ENCODE data around the gene CPNE5. TPM values are rescaled to one million over a fixed set of nuclear protein-coding genes. Genes with fewer than 3 reads are reported as not detected.

CPNE5 gene
- total RNA-seq, 1 donor from 2014 or later, result 0.72 TPM

DNA sequence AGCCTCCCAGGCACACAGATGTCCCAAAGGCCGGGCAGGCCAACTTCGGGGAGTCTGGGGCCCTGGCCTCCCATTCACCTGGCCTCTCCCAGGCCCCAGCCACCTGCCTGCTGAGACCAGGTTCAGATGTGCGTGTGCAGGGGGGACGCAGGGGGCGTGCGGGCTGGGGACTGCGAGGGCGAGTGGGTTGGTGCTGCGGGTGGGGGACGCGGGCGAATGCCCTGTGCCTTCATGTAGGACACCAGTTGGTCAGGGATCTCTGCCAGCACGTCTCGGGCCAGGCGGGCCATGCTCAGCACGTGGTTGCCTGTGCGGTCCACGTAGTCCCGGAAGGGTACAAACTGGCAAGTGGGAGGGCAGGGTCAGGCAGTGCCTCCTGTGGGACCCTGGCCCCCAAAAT lies 97.1 kb downstream of the CPNE5 start:
- TF ChIP-seq, protein P1, sequence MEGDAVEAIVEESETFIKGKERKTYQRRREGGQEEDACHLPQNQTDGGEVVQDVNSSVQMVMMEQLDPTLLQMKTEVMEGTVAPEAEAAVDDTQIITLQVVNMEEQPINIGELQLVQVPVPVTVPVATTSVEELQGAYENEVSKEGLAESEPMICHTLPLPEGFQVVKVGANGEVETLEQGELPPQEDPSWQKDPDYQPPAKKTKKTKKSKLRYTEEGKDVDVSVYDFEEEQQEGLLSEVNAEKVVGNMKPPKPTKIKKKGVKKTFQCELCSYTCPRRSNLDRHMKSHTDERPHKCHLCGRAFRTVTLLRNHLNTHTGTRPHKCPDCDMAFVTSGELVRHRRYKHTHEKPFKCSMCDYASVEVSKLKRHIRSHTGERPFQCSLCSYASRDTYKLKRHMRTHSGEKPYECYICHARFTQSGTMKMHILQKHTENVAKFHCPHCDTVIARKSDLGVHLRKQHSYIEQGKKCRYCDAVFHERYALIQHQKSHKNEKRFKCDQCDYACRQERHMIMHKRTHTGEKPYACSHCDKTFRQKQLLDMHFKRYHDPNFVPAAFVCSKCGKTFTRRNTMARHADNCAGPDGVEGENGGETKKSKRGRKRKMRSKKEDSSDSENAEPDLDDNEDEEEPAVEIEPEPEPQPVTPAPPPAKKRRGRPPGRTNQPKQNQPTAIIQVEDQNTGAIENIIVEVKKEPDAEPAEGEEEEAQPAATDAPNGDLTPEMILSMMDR (conservative IDR thresholded peaks at IDR 0.05), result no peak
- no peaks in the 10 kb centered on the region for H3K4me1 Mint-ChIP-seq (ENCODE audit: unreplicated experiment)

DNA sequence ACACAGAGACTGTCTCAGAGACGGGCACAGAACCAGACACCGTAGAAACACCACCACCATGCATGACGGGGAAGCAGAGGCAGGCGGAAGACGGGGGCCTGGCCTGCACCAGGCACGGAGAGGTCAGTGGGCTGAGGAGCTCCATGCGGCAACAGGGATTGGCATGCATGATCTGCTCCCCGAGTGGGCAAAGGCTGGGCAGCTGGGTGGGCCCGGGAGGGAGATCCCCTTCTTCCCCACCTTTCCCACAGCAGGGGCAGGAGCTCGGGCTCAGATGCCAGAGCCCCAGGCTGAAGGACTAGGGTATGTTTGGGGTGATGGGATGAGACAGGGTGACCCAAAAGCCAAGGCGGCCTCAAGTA lies 98.4 kb downstream of the CPNE5 start:
- DNase-seq (ENCODE audit: extremely low spot score, unreplicated experiment), result no peak
- no peaks in the 10 kb centered on the region for H3K36me3 Mint-ChIP-seq
- H3K27ac Mint-ChIP-seq, result no peak overlapping the region
- no peaks in the 10 kb centered on the region for H3K9me3 Mint-ChIP-seq
- TF ChIP-seq, protein P1 (conservative IDR thresholded peaks at IDR 0.05), result no peak
- no peaks in the 10 kb centered on the region for H3K27me3 Mint-ChIP-seq
- H3K4me3 Mint-ChIP-seq, result no peak overlapping the region
- no peaks in the 10 kb centered on the region for H3K4me1 Mint-ChIP-seq (ENCODE audit: unreplicated experiment)

More for the DNA sequence above, 97.1 kb downstream of the CPNE5 start:
- no peak overlapping the region for H3K27ac Mint-ChIP-seq
- DNase-seq (ENCODE audit: extremely low spot score, unreplicated experiment), result no peak
- H3K4me3 Mint-ChIP-seq, result no peak overlapping the region
- peaks cover 4% of the 10 kb centered on the region for H3K27me3 Mint-ChIP-seq
- H3K36me3 Mint-ChIP-seq, result no peaks in the 10 kb centered on the region
- no peaks in the 10 kb centered on the region for H3K9me3 Mint-ChIP-seq

DNA sequence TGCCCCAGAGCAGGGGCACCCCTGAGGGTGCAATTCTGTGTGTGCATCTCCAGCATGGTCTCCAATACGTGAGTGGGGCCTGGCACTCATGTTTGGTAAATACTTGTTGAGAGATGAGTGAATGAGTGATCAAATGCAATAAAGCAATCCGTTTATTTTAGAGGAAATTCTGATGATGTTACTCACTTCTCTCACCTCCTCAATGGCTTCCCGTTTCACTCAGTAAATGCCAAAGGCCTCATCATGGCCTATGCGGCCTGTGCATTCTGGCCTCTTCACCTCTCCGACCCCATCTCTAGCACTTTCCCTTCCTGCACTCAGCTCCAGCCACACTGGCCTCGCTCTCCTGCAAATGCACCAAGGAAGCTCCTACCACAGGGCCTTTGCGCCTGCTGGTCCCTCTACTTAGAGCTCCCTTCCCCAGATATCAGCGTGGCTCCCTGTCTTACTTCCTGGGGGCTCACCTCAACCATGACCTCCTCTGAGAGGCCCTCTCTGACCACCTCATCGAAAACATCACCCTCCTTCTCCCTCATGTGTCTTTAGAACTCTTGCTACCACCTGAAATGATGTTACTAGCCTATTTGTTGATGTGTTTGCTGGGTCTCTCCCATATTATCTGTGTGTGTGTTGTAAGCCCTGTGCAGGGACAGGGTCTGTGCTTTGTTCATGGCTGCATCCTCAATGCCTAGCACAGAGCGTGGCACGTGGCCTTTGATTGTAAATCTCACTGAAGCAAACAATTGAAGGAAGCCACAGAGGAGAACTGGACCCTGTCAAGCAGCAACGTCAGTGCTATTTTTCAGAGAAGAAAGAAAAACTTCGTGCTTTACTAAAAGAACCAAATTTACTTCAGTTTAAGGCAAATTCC lies 99.1 kb downstream of the CPNE5 start:
- Mint-ChIP-seq H3K9me3 (no peaks in the 10 kb centered on the region), H3K4me1 (ENCODE audit: unreplicated experiment) (no peaks in the 10 kb centered on the region), H3K27ac (no peak overlapping the region), H3K4me3 (no peak overlapping the region), H3K36me3 (no peaks in the 10 kb centered on the region), H3K27me3 (no peaks in the 10 kb centered on the region)
- TF ChIP-seq, protein P1 (conservative IDR thresholded peaks at IDR 0.05), result no peak
- no peak for DNase-seq (ENCODE audit: extremely low spot score, unreplicated experiment)

DNA sequence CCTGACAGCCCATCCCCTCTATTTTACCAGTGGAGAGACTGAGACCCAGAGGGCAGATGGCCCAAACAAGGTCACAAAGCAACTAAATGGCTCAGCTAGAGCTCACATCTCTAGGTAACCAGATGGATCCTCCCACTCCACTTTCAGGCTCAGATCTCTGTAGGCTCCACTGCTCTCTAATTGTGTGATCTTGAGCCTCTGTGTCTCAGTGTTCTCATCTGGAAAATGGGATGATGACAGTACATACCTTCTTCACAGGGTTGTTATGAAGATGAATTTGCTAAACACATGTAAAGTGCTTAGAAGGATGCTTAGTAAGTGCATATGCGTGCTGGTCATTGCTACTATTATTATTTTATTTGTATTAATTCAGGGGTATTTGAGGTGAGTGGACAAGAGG lies 101.1 kb downstream of the CPNE5 start:
- Mint-ChIP-seq H3K27me3 (no peaks in the 10 kb centered on the region), H3K4me1 (ENCODE audit: unreplicated experiment) (peaks cover 4% of the 10 kb centered on the region), H3K36me3 (no peaks in the 10 kb centered on the region), H3K4me3 (no peak overlapping the region), H3K27ac (no peak overlapping the region), H3K9me3 (no peaks in the 10 kb centered on the region)
- no peak for DNase-seq (ENCODE audit: extremely low spot score, unreplicated experiment)
- TF ChIP-seq, protein P1 (conservative IDR thresholded peaks at IDR 0.05), result no peak

DNA sequence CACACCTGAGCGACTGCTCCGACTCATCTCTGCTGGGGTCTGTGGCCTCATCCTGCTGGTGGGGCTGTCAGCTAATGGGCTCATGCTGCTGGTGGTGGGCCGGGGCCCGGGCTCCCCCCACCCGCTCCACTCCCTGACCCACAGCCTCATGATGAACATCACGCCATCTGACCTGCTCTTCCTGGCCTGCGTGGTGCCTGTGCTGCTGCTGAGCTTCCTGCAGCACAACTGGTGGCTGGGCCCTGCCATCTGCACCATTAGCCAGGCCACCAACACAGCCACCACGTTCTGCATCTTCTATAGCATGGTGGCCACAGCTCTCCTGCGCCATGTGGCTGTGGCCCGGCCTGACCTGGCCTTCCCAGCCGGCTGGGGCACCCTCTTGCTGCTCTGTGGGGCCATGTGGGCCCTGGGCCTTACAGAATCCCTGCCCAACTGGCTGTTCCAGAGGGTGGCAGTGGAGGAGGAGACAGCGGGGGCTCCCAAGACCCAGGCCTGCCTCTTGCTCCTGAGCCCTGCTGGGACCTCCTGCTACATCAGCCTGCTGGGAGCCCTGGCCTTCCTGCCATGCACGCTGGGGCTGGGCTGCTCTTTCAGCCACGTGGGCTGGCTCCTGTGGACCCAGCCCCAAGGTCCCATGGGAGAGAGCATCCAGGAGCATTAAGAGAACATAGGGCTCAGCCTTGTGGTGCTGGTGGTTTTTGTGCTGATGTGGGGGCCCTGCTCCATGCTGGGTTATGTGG lies 102.0 kb downstream of the CPNE5 start:
- Mint-ChIP-seq H3K27me3 (no peaks in the 10 kb centered on the region), H3K27ac (no peak overlapping the region), H3K4me1 (ENCODE audit: unreplicated experiment) (peaks cover 4% of the 10 kb centered on the region), H3K9me3 (no peaks in the 10 kb centered on the region), H3K4me3 (no peak overlapping the region), H3K36me3 (no peaks in the 10 kb centered on the region)
- TF ChIP-seq, protein P1 (conservative IDR thresholded peaks at IDR 0.05), result no peak
- DNase-seq (ENCODE audit: extremely low spot score, unreplicated experiment), result no peak
